SU-DHL-6 (cell line): ENCODE data around the gene RBM19.

Experiments
- H2AFZ ChIP-seq: fragments of 200-600 bp; sonication (generic); 2 replicates; pipeline ENCODE4 v1.6.1; 2014; ENCODE audit warnings: low read depth, mild to moderate bottlenecking, moderate library complexity, mixed read lengths, antibody characterized with exemption, low read length; ENCODE audit not compliant: severe bottlenecking
- H3F3A ChIP-seq: fragments of 200-600 bp; shearing (Covaris generic); 2 replicates; pipeline ENCODE4 v1.6.0; 2016; ENCODE audit warnings: antibody characterized with exemption, mild to moderate bottlenecking; ENCODE audit not compliant: insufficient read depth
- H3K27ac ChIP-seq: fragments of 200-600 bp; sonication (generic); 2 replicates; pipeline ENCODE4 v1.5.1; 2016; ENCODE audit warnings: low read depth, mild to moderate bottlenecking, low read length, moderate library complexity, mixed read lengths
- H3K27me3 ChIP-seq: fragments of 200-600 bp; sonication (generic), shearing (Covaris generic); 2 replicates; pipeline ENCODE4 v1.6.0; 2014; ENCODE audit warnings: mild to moderate bottlenecking, low read length
- H3K36me3 ChIP-seq: fragments of 200-600 bp; sonication (generic); 2 replicates; pipeline ENCODE4 v1.6.1; 2014; ENCODE audit warnings: mild to moderate bottlenecking, low read length, mixed read lengths
- H3K4me2 ChIP-seq: fragments of 300-600, 200-600 bp; shearing (Covaris generic), sonication (generic); 2 replicates; pipeline ENCODE4 v1.6.0; 2014; ENCODE audit warnings: low read length, low read depth, mild to moderate bottlenecking; ENCODE audit not compliant: poor library complexity, severe bottlenecking
- H3K4me3 ChIP-seq: fragments of 200-600 bp; sonication (generic); 2 replicates; pipeline ENCODE4 v1.5.1; 2014; ENCODE audit warnings: antibody characterized with exemption, low read length, mild to moderate bottlenecking, mixed read lengths; ENCODE audit not compliant: insufficient read depth, poor library complexity, severe bottlenecking
- H3K79me2 ChIP-seq: fragments of 200-600 bp; sonication (generic); 2 replicates; pipeline ENCODE4 v1.6.1; 2014; ENCODE audit warnings: mild to moderate bottlenecking, low read length, moderate library complexity; ENCODE audit not compliant: insufficient read depth
- H3K9ac ChIP-seq: fragments of 200-600 bp; sonication (generic); 2 replicates; pipeline ENCODE4 v1.7.0; 2014; ENCODE audit warnings: mild to moderate bottlenecking, low read length
- H3K9me2 ChIP-seq: fragments of 200-600 bp; sonication (generic); replicated peaks from 2 replicates; pipeline ENCODE4 v1.6.1; 2014; ENCODE audit warnings: low read length; ENCODE audit not compliant: insufficient read depth
- H3K9me3 ChIP-seq: fragments of 200-600 bp; sonication (generic); 2 replicates; pipeline ENCODE4 v1.6.1; 2014; ENCODE audit warnings: low read length, mixed read lengths; ENCODE audit not compliant: insufficient read depth
- H4K20me1 ChIP-seq: fragments of 200-600 bp; sonication (generic); 2 replicates; pipeline ENCODE4 v1.6.1; 2014; ENCODE audit warnings: low read depth, mild to moderate bottlenecking, antibody characterized with exemption, low read length, moderate library complexity, mixed read lengths
- CTCF ChIP-seq: fragments of 200-600 bp; sonication (generic); IDR thresholded peaks from one replicate; pipeline ENCODE4 v1.5.1; 2017; ENCODE audit warnings: antibody characterized with exemption, mild to moderate bottlenecking, low read length, moderate library complexity; ENCODE audit not compliant: insufficient read depth, poor library complexity, severe bottlenecking
- EZH2phosphoT487 ChIP-seq: fragments of 200-600 bp; sonication (generic), shearing (Covaris generic); conservative IDR thresholded peaks from 2 replicates; pipeline ENCODE4 v1.6.1; 2018; ENCODE audit warnings: mild to moderate bottlenecking, antibody characterized with exemption, low read length, moderate library complexity, mixed read lengths

Gene RBM19

DNA sequence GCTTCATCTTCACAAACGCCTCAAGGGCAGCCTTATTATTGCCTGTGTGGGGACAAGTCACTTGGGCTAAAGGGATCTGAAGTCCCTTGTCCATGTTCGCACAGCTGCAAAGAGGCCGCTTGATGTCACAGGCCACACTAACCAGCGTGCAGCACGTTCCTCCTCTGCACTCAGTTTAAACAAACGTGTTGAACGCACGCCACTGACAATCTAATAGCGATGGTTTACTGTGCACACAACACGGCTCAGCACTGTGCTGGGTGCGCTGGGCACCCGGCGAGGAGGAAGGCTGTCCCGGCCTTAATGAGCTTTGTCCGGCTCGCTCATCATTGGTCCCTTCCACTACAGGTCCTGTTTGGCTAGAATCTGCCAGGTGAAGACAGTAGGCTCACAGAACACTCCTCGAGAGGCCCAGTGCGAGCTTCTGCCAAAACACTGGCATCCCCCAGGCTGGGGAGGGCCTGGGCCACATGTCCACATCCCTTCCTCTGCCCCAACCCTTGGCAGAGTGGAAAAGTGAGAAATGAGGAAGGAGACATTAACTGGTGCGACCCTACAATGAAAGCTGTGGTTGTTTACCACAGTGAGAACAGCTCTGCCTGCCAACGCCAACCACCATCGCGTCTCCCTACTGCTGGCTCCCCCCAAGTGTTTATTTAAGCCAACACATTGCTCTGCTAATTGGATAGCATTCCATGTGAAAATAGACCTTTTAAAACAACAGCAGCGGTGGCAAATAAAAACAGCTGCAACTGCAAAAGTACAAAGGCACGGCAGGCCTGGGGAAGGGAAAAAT is 113.2 kb downstream of the RBM19 start:
- Histone ChIP-seq H2AFZ (no peak overlapping the region), H3K27me3 (no peaks in the 10 kb centered on the region), H3F3A (no peaks in the 10 kb centered on the region), H3K36me3 (no peaks in the 10 kb centered on the region), H3K9me2 (no peaks in the 10 kb centered on the region), H3K79me2 (no peaks in the 10 kb centered on the region), H3K4me2 (no peak overlapping the region), H3K27ac (no peak overlapping the region), H3K9ac (no peak overlapping the region), H3K4me3 (no peak overlapping the region), H3K9me3 (no peaks in the 10 kb centered on the region), H4K20me1 (no peaks in the 10 kb centered on the region)
- TF ChIP-seq EZH2phosphoT487: no peak
- no peak for TF ChIP-seq CTCF

DNA sequence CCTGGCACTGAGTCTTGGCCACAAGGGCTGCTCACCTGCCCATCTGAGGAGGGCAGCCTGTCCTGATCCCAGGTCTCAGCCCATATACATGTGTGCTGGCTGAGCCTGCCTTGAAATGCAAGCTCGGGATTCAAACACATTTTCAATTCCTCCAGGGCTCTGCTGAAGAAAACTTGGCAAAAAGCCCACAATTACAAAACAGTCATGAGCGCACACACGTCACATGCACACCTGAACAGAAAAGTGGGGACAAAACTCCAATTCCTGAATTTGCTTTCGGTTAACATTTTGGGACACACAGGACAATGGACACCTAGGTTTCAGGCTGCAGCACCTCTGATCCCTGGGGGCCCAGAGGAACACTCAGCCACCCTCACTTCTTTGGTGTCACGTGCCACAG is 113.9 kb downstream of the RBM19 start:
- Histone ChIP-seq H3K4me3 (no peak overlapping the region), H3K27me3 (no peaks in the 10 kb centered on the region), H3K9ac (no peak overlapping the region), H3K36me3 (no peaks in the 10 kb centered on the region), H3K9me3 (no peaks in the 10 kb centered on the region), H2AFZ (no peak overlapping the region), H4K20me1 (no peaks in the 10 kb centered on the region), H3F3A (no peaks in the 10 kb centered on the region), H3K27ac (no peak overlapping the region), H3K79me2 (no peaks in the 10 kb centered on the region), H3K9me2 (no peaks in the 10 kb centered on the region), H3K4me2 (no peak overlapping the region)
- TF ChIP-seq EZH2phosphoT487: no peak
- no peak for TF ChIP-seq CTCF

- H3K9me3 ChIP-seq: no peaks in the 10 kb centered on the region
- H3K9me2 ChIP-seq: no peaks in the 10 kb centered on the region
- no peaks in the 10 kb centered on the region for H4K20me1 ChIP-seq
- no peaks in the 10 kb centered on the region for H3K36me3 ChIP-seq
- H3F3A ChIP-seq: no peaks in the 10 kb centered on the region
- H2AFZ ChIP-seq: no peak overlapping the region
- no peak overlapping the region for H3K4me2 ChIP-seq
- no peak overlapping the region for H3K4me3 ChIP-seq
- H3K27ac ChIP-seq: no peak overlapping the region
- H3K9ac ChIP-seq: no peak overlapping the region
- TF ChIP-seq EZH2phosphoT487: no peak
- TF ChIP-seq CTCF: no peak
- H3K79me2 ChIP-seq: no peaks in the 10 kb centered on the region
- H3K27me3 ChIP-seq: no peaks in the 10 kb centered on the region
These were observed 115.6 kb downstream of the RBM19 start for GRCh38 chr12:113850309-113851056.
